H9 (cell line): ENCODE data around the gene TRIO. TPM values are rescaled to one million over a fixed set of nuclear protein-coding genes. Genes with fewer than 3 reads are reported as not detected.
A peak's percentile ranks its signal among the peaks of the same experiment; 100 is the strongest.

Source experiments
- DNase-seq: peaks from one replicate; pipeline ENCODE4 v3.0.0-alpha.2; 2017
- H2AFZ ChIP-seq: one replicate; pipeline ENCODE4 v1.6.1; 2013; ENCODE audit warnings: mild to moderate bottlenecking, low read length, control low read depth, moderate library complexity
- H2AK5ac ChIP-seq: 2 replicates; pipeline ENCODE4 v1.6.1; 2013; ENCODE audit warnings: low read length, control low read depth, mixed read lengths; ENCODE audit not compliant: insufficient read length
- H2BK120ac ChIP-seq: one replicate; pipeline ENCODE4 v1.6.1; 2013; ENCODE audit warnings: low read depth, mild to moderate bottlenecking, low read length, control low read depth, inconsistent platforms; ENCODE audit not compliant: poor library complexity, severe bottlenecking
- H2BK12ac ChIP-seq: 2 replicates; pipeline ENCODE4 v1.6.1; 2013; ENCODE audit warnings: low read length, control low read depth, mixed read lengths, low read depth; ENCODE audit not compliant: insufficient read length
- H2BK15ac ChIP-seq: 2 replicates; pipeline ENCODE4 v1.6.1; 2013; ENCODE audit warnings: low read depth, low read length, control low read depth
- H2BK20ac ChIP-seq: one replicate; pipeline ENCODE4 v1.6.1; 2013; ENCODE audit warnings: low read depth, mild to moderate bottlenecking, low read length, control low read depth, inconsistent platforms; ENCODE audit not compliant: poor library complexity, severe bottlenecking
- H2BK5ac ChIP-seq: 2 replicates; pipeline ENCODE4 v1.6.1; 2013; ENCODE audit warnings: low read length, control low read depth, mixed read lengths; ENCODE audit not compliant: insufficient read length
- H3K14ac ChIP-seq: 2 replicates; pipeline ENCODE4 v1.6.1; 2013; ENCODE audit warnings: low read length, control low read depth; ENCODE audit not compliant: insufficient read depth
- H3K18ac ChIP-seq: 2 replicates; pipeline ENCODE4 v1.6.1; 2013; ENCODE audit warnings: low read depth, mild to moderate bottlenecking, mixed read lengths, low read length, control low read depth; ENCODE audit not compliant: insufficient read length
- H3K23ac ChIP-seq: 2 replicates; pipeline ENCODE4 v1.6.1; 2013; ENCODE audit warnings: low read length, control low read depth, mixed read lengths, low read depth; ENCODE audit not compliant: insufficient read length
- H3K23me2 ChIP-seq: 2 replicates; pipeline ENCODE4 v1.6.1; 2013; ENCODE audit warnings: low read depth, mild to moderate bottlenecking, mixed read lengths, low read length, control low read depth; ENCODE audit not compliant: insufficient read length, poor library complexity, severe bottlenecking
- H3K27ac ChIP-seq: 2 replicates; pipeline ENCODE4 v1.5.1; 2013; ENCODE audit warnings: low read length, control low read depth, mixed read lengths, low read depth; ENCODE audit not compliant: insufficient read length
- H3K27me3 ChIP-seq: 2 replicates; pipeline ENCODE4 v1.6.1; 2013; ENCODE audit warnings: low read length, control low read depth, inconsistent platforms; ENCODE audit not compliant: insufficient read depth
- H3K4ac ChIP-seq: 2 replicates; pipeline ENCODE4 v1.6.1; 2013; ENCODE audit warnings: low read depth, mild to moderate bottlenecking, control low read depth, inconsistent platforms, low read length, moderate library complexity
- H3K4me1 ChIP-seq: 2 replicates; pipeline ENCODE4 v1.6.1; 2013; ENCODE audit warnings: low read length, control low read depth, inconsistent platforms; ENCODE audit not compliant: insufficient read depth
- H3K4me2 ChIP-seq: 2 replicates; pipeline ENCODE4 v1.6.1; 2013; ENCODE audit warnings: low read length, control low read depth, mixed read lengths; ENCODE audit not compliant: insufficient read length, insufficient read depth
- H3K56ac ChIP-seq: 2 replicates; pipeline ENCODE4 v1.6.1; 2013; ENCODE audit warnings: low read depth, mild to moderate bottlenecking, mixed read lengths, low read length, control low read depth; ENCODE audit not compliant: insufficient read length
- H3K79me1 ChIP-seq: 2 replicates; pipeline ENCODE4 v1.6.1; 2013; ENCODE audit warnings: low read depth, mild to moderate bottlenecking, moderate library complexity, low read length, control low read depth, inconsistent platforms; ENCODE audit not compliant: insufficient read depth, poor library complexity, severe bottlenecking
- H3K79me2 ChIP-seq: 2 replicates; pipeline ENCODE4 v1.6.1; 2013; ENCODE audit warnings: low read length, control low read depth, inconsistent platforms; ENCODE audit not compliant: insufficient read depth
- H3K9ac ChIP-seq: 2 replicates; pipeline ENCODE4 v1.6.1; 2013; ENCODE audit warnings: low read length, control low read depth, mixed read lengths; ENCODE audit not compliant: insufficient read length; ENCODE audit errors: extremely low read depth
- H3K9me3 ChIP-seq: one replicate; pipeline ENCODE4 v1.6.1; 2013; ENCODE audit warnings: low read depth, low read length, inconsistent platforms; ENCODE audit not compliant: control insufficient read depth
- H3T11ph ChIP-seq: one replicate; pipeline ENCODE4 v1.6.1; 2013; ENCODE audit warnings: mild to moderate bottlenecking, low read length, control low read depth, inconsistent platforms
- H4K20me1 ChIP-seq: one replicate; pipeline ENCODE4 v1.6.1; 2013; ENCODE audit not compliant: control insufficient read depth, insufficient read length, insufficient read depth
- H4K5ac ChIP-seq: 2 replicates; pipeline ENCODE4 v1.6.1; 2013; ENCODE audit warnings: low read depth, mild to moderate bottlenecking, mixed read lengths, low read length, control low read depth; ENCODE audit not compliant: insufficient read length
- H4K8ac ChIP-seq: replicated peaks from 2 replicates; pipeline ENCODE4 v1.6.1; 2013; ENCODE audit warnings: low read length, control low read depth, mixed read lengths, low read depth; ENCODE audit not compliant: insufficient read length
- H4K91ac ChIP-seq: 2 replicates; pipeline ENCODE4 v1.6.1; 2013; ENCODE audit warnings: low read depth, mild to moderate bottlenecking, moderate library complexity, mixed read lengths, low read length, control low read depth; ENCODE audit not compliant: insufficient read length
- H3K27ac Mint-ChIP-seq, 3 experiments: 2 replicates in 2 of 3; 3 replicates in 1 of 3; pipeline ENCODE4 v1.8.0; 2020 to 2021; ENCODE audit warnings: mixed read lengths in 3 of 3, mild to moderate bottlenecking in 1 of 3, moderate library complexity in 1 of 3
- H3K27me3 Mint-ChIP-seq: 2 replicates; pipeline ENCODE4 v1.8.0; 2021; ENCODE audit warnings: low read depth, mild to moderate bottlenecking, moderate library complexity, mixed read lengths
- H3K36me3 Mint-ChIP-seq, 3 experiments: 2 replicates in 2 of 3; 3 replicates in 1 of 3; pipeline ENCODE4 v1.8.0; 2020 to 2021; ENCODE audit warnings: low read depth in 3 of 3, mixed read lengths in 3 of 3; ENCODE audit not compliant: insufficient read depth in 1 of 3
- H3K4me1 Mint-ChIP-seq, 2 experiments: 2 replicates each; pipeline ENCODE4 v1.8.0; 2020; ENCODE audit warnings: mixed read lengths in 2 of 2
- H3K4me3 Mint-ChIP-seq, 2 experiments: 2 replicates in 1 of 2; 3 replicates in 1 of 2; pipeline ENCODE4 v1.8.0; 2020 to 2021; ENCODE audit warnings: mild to moderate bottlenecking in 2 of 2, mixed read lengths in 2 of 2, moderate library complexity in 1 of 2
- H3K9me3 Mint-ChIP-seq, 2 experiments: 2 replicates in 1 of 2; 3 replicates in 1 of 2; pipeline ENCODE4 v1.8.0; 2020; ENCODE audit warnings: mild to moderate bottlenecking in 2 of 2, mixed read lengths in 2 of 2, moderate library complexity in 1 of 2
- WGBS: extraction: QIAGEN DNeasy Blood & Tissue Kit; methylation state at CpG from one replicate; pipeline ENCODE4 v1.1.7; 2013; ENCODE audit warnings: missing lambda C conversion rate, low lambda C conversion rate, mixed read lengths; ENCODE audit not compliant: insufficient read length; ENCODE audit errors: extremely low coverage; 5-methylcytosine and 5-hydroxymethylcytosine counted together
- total RNA-seq: library from RNA; stranded (reverse); gene quantifications from 2 replicates; pipeline ENCODE4 v1.2.1, GENCODE V29; 2021
- TF ChIP-seq, protein P1 (sequence below): fragments of 200-600 bp; sonication (generic); conservative IDR thresholded peaks from 3 replicates; pipeline ENCODE4 v1.8.0; 2021; ENCODE audit warnings: antibody characterized with exemption, mild to moderate bottlenecking

The TRIO gene
- total RNA-seq, 1 experiment from 2014 or later, result 87.8 TPM

DNA sequence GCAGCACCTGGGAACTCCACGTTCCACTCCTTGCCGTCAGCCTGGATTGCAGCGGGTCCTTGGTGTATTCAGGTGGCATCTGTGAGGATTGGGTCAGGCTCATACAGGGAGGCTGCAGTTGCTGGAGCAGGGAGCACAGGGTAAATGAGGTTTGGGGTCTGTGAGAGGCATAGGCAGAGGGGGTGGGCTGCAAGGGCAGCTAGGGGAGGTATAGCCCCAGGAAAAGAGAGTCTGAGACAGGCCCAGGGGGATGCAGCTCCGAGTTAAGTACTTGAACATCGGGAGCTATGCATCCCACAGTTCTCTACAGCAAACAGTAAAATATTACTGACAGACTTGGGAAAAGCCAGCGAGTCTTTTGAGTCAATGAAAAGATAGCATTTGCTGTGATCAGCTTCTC is 101.6 kb downstream of the TRIO start:
- no peaks in the 10 kb centered on the region for H4K20me1 ChIP-seq
- H4K91ac ChIP-seq, result no peak overlapping the region
- H2AFZ ChIP-seq, result no peak overlapping the region
- H3K9me3 Mint-ChIP-seq, result no peaks in the 10 kb centered on the region
- H2BK12ac ChIP-seq, result no peak overlapping the region
- H4K8ac ChIP-seq, result no peak overlapping the region
- H3K27ac ChIP-seq, result no peak overlapping the region
- no CpG with 5 or more reads among the region's 6 CpGs for WGBS
- H3K27me3 Mint-ChIP-seq, result no peaks in the 10 kb centered on the region
- no peak overlapping the region for H3K56ac ChIP-seq
- no peak overlapping the region for H3K4me2 ChIP-seq
- H3K36me3 Mint-ChIP-seq, result no peaks in the 10 kb centered on the region
- no peak overlapping the region for H2BK5ac ChIP-seq
- H2AK5ac ChIP-seq, result no peak overlapping the region
- no peak overlapping the region for H2BK20ac ChIP-seq
- H3K79me1 ChIP-seq, result peaks cover 9% of the 10 kb centered on the region
- peak overlapping the region; percentile 53 to 70 (median 62); a peak in 3 of 7 replicates for H3K27ac Mint-ChIP-seq
- peaks cover 54 to 66% of the 10 kb centered on the region in 2 experiments for H3K4me1 Mint-ChIP-seq
- H4K5ac ChIP-seq, result no peak overlapping the region
- TF ChIP-seq, protein P1, sequence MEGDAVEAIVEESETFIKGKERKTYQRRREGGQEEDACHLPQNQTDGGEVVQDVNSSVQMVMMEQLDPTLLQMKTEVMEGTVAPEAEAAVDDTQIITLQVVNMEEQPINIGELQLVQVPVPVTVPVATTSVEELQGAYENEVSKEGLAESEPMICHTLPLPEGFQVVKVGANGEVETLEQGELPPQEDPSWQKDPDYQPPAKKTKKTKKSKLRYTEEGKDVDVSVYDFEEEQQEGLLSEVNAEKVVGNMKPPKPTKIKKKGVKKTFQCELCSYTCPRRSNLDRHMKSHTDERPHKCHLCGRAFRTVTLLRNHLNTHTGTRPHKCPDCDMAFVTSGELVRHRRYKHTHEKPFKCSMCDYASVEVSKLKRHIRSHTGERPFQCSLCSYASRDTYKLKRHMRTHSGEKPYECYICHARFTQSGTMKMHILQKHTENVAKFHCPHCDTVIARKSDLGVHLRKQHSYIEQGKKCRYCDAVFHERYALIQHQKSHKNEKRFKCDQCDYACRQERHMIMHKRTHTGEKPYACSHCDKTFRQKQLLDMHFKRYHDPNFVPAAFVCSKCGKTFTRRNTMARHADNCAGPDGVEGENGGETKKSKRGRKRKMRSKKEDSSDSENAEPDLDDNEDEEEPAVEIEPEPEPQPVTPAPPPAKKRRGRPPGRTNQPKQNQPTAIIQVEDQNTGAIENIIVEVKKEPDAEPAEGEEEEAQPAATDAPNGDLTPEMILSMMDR, result no peak
- peaks cover 6% of the 10 kb centered on the region for H3K4me1 ChIP-seq
- DNase-seq, result no peak
- H3K14ac ChIP-seq, result peak overlapping the region; percentile 21; the same call in 1 of the 2 replicates
- H3K79me2 ChIP-seq, result peaks cover 22% of the 10 kb centered on the region; the same call in 1 of the 2 replicates
- no peak overlapping the region for H3K23ac ChIP-seq
- H3K4me3 Mint-ChIP-seq, result no peak overlapping the region
- H2BK120ac ChIP-seq, result no peak overlapping the region
- no peak overlapping the region for H3K4ac ChIP-seq
- no peak overlapping the region for H3T11ph ChIP-seq
- no peak overlapping the region for H3K18ac ChIP-seq
- H3K9ac ChIP-seq, result no peak overlapping the region
- H3K27me3 ChIP-seq, result no peaks in the 10 kb centered on the region
- H3K9me3 ChIP-seq, result no peaks in the 10 kb centered on the region
- no peaks in the 10 kb centered on the region for H3K23me2 ChIP-seq
- H2BK15ac ChIP-seq, result no peak overlapping the region
